Ascending aorta (tissue), 2 donors: ENCODE results near the gene SOX12. TPM values are rescaled to one million over a fixed set of nuclear protein-coding genes. Genes with fewer than 3 reads are reported as not detected.
"Not testable (repeated sequence)": the region's sequence is repeated elsewhere in the genome, so short reads cannot be mapped to it uniquely, and the experiment has no call there.

Experiments
- DNase-seq, 2 donors: peaks; one replicate each; pipeline ENCODE4 v3.0.0-alpha.2; 2019; ENCODE audit warnings: low spot score in 2 of 2
- H3K27ac ChIP-seq, 2 donors: fragments of 200-600 bp; sonication (generic); one replicate each; pipeline ENCODE4 v1.5.1; 2016 to 2017; ENCODE audit warnings: mild to moderate bottlenecking in 1 of 2
- H3K27me3 ChIP-seq: fragments of 200-600 bp; sonication (generic); one replicate; pipeline ENCODE4 v1.5.1; 2017
- H3K36me3 ChIP-seq, 2 donors: fragments of 200-600 bp; sonication (generic); one replicate each; pipeline ENCODE4 v1.5.1; 2016
- H3K4me1 ChIP-seq, 2 donors: fragments of 200-600 bp; sonication (generic); one replicate each; pipeline ENCODE4 v1.5.1; 2016 to 2017; ENCODE audit warnings: mild to moderate bottlenecking in 1 of 2
- H3K4me3 ChIP-seq, 2 donors: fragments of 200-600 bp; sonication (generic); one replicate each; pipeline ENCODE4 v1.5.1; 2016 to 2017; ENCODE audit warnings: mild to moderate bottlenecking in 1 of 2
- H3K9me3 ChIP-seq, 2 donors: fragments of 200-600 bp; sonication (generic); one replicate each; pipeline ENCODE4 v1.5.1; 2016
- CTCF ChIP-seq, 3 experiments: fragments of 200-600 bp in 2 of 3; fragments of 450-650 bp in 1 of 3; sonication (generic) in 2 of 3; IDR thresholded peaks; one replicate each; pipeline ENCODE4 v1.5.1; 2016 to 2019; ENCODE audit warnings: antibody characterized with exemption in 3 of 3, mild to moderate bottlenecking in 1 of 3, moderate library complexity in 1 of 3
- intact Hi-C: fragments of 100-400 bp; cut with DNase I; formaldehyde crosslinking; loops from one replicate; pipeline ENCODE4 v1.15.1; 2023
- total RNA-seq: library from RNA; depleted of rRNA; stranded (reverse); fragments of >200 nt; gene quantifications from one replicate; pipeline ENCODE4 v1.1.0, GENCODE V29; 2016

SOX12 gene
- total RNA-seq, 1 donor from 2014 or later: 6.2 TPM

- Histone ChIP-seq H3K27me3 (no peaks in the 10 kb centered on the region), H3K4me3 (no peak overlapping the region), H3K27ac (no peak overlapping the region), H3K36me3 (no peaks in the 10 kb centered on the region), H3K4me1 (no peaks in the 10 kb centered on the region), H3K9me3 (no peaks in the 10 kb centered on the region)
- DNase-seq: no peak
- no peak for TF ChIP-seq CTCF (IDR thresholded peaks at IDR 0.05)
- intact Hi-C loops: no loop called here
These were observed 50.0 kb downstream of the SOX12 start for GRCh38 chr20:375265-375889.

- TF ChIP-seq CTCF (IDR thresholded peaks at IDR 0.05): no peak
- DNase-seq: no peak
- Histone ChIP-seq H3K27ac (no peak overlapping the region), H3K27me3 (no peaks in the 10 kb centered on the region), H3K4me1 (no peaks in the 10 kb centered on the region), H3K4me3 (no peak overlapping the region), H3K9me3 (no peaks in the 10 kb centered on the region), H3K36me3 (no peaks in the 10 kb centered on the region)
- intact Hi-C loops: no loop called here
These were observed 50.7 kb downstream of the SOX12 start for GRCh38 chr20:376089-376488.

GRCh38 chr20:376750-377149 lies 51.4 kb downstream of the SOX12 start:
- intact Hi-C loops: no loop called here
- no peak overlapping the region for H3K27ac ChIP-seq
- TF ChIP-seq CTCF (IDR thresholded peaks at IDR 0.05): no peak

GRCh38 chr20:377578-377977 lies 52.2 kb downstream of the SOX12 start:
- DNase-seq, H3K36me3 ChIP-seq, H3K9me3 ChIP-seq, H3K27me3 ChIP-seq, H3K4me1 ChIP-seq, intact Hi-C loops, H3K4me3 ChIP-seq, H3K27ac ChIP-seq: not testable (repeated sequence)

More at GRCh38 chr20:376750-377149, 51.4 kb downstream of the SOX12 start:
- no peaks in the 10 kb centered on the region for H3K27me3 ChIP-seq
- H3K9me3 ChIP-seq: no peaks in the 10 kb centered on the region
- H3K4me1 ChIP-seq: no peaks in the 10 kb centered on the region
- no peak overlapping the region for H3K4me3 ChIP-seq
- H3K36me3 ChIP-seq: no peaks in the 10 kb centered on the region
- no peak for DNase-seq

- TF ChIP-seq CTCF (IDR thresholded peaks at IDR 0.05): no peak
- no peaks in the 10 kb centered on the region for H3K4me1 ChIP-seq
- no peak overlapping the region for H3K4me3 ChIP-seq
- H3K9me3 ChIP-seq: no peaks in the 10 kb centered on the region
- H3K27ac ChIP-seq: no peak overlapping the region
- no peaks in the 10 kb centered on the region for H3K36me3 ChIP-seq
- H3K27me3 ChIP-seq: no peaks in the 10 kb centered on the region
- intact Hi-C loops: no loop called here
- DNase-seq: no peak
These were observed 53.6 kb downstream of the SOX12 start for GRCh38 chr20:378961-379336.

Other genes with a start within 250 kb of the SOX12 start
- not detected for gene DEFB125, start 237.9 kb upstream of the SOX12 start, total RNA-seq
- gene DEFB126, start 183.0 kb upstream of the SOX12 start, total RNA-seq: not detected
- gene DEFB127, start 168.1 kb upstream of the SOX12 start, total RNA-seq: not detected
- not detected for gene DEFB128, start 135.8 kb upstream of the SOX12 start, total RNA-seq
- gene DEFB129, start 98.3 kb upstream of the SOX12 start, total RNA-seq: not detected
- 0.32 TPM for gene DEFB132, start 67.8 kb upstream of the SOX12 start, total RNA-seq
- gene C20orf96, start 34.8 kb upstream of the SOX12 start, total RNA-seq: 0.32 TPM
- 15.6 TPM for gene ZCCHC3, start 28.0 kb upstream of the SOX12 start, total RNA-seq
- 24.5 TPM for gene NRSN2, start 21.6 kb downstream of the SOX12 start, total RNA-seq
- gene TRIB3, start 55.2 kb downstream of the SOX12 start, total RNA-seq: not detected
- 123 TPM for gene RBCK1, start 82.7 kb downstream of the SOX12 start, total RNA-seq
- 32.5 TPM for gene TBC1D20, start 137.0 kb downstream of the SOX12 start, total RNA-seq
- 74.1 TPM for gene CSNK2A1, start 218.2 kb downstream of the SOX12 start, total RNA-seq